Fibroblast of pulmonary artery (primary cell): ENCODE measurements around the gene ORM2.

ENCODE experiments used
- DNase-seq: peaks from one replicate; pipeline ENCODE4 v3.0.0-alpha.2; 2010; ENCODE audit warnings: low read depth
- H3K4me3 ChIP-seq: replicated peaks from 2 replicates; pipeline ENCODE4 v1.5.1; 2011; ENCODE audit warnings: low read depth, mild to moderate bottlenecking, control low read depth, low read length, moderate library complexity
- CTCF ChIP-seq: IDR thresholded peaks from 2 replicates; pipeline ENCODE4 v1.5.1; 2011; ENCODE audit warnings: mild to moderate bottlenecking, control low read depth, low read length, inconsistent platforms; ENCODE audit errors: missing control alignments

Gene ORM2

GRCh38 chr9:114289106-114289505 lies 40.6 kb upstream of the ORM2 start:
- no peak for DNase-seq
- TF ChIP-seq CTCF, result no peak
- no peak overlapping the region for H3K4me3 ChIP-seq

- TF ChIP-seq CTCF, result no peak
Measured at GRCh38 chr9:114289571-114290481, 39.8 kb upstream of the ORM2 start.

GRCh38 chr9:114290561-114290986 lies 39.1 kb upstream of the ORM2 start:
- H3K4me3 ChIP-seq, result no peak overlapping the region
- DNase-seq, result no peak
- no peak for TF ChIP-seq CTCF

More at GRCh38 chr9:114289571-114290481, 39.8 kb upstream of the ORM2 start:
- no peak for DNase-seq
- H3K4me3 ChIP-seq, result no peak overlapping the region

- DNase-seq, result peak; percentile 71
- no peak overlapping the region for H3K4me3 ChIP-seq
- TF ChIP-seq CTCF, result peak; percentile 75
Measured at GRCh38 chr9:114291064-114291474, 38.6 kb upstream of the ORM2 start.

- no peak for DNase-seq
- H3K4me3 ChIP-seq, result no peak overlapping the region
- no peak for TF ChIP-seq CTCF
Measured at GRCh38 chr9:114291886-114292590, 37.6 kb upstream of the ORM2 start.

- no peak for DNase-seq
- TF ChIP-seq CTCF, result no peak
- no peak overlapping the region for H3K4me3 ChIP-seq
Measured at GRCh38 chr9:114294664-114295063, 35.0 kb upstream of the ORM2 start.
